Mammary epithelial cell (primary cell): Measurements from ENCODE around the gene BNIP2.

Experiments used
- CTCF ChIP-seq, 2 donors: IDR thresholded peaks in 1 of 2; conservative IDR thresholded peaks in 1 of 2; 2 replicates each; pipeline ENCODE4 v1.5.1; 2011 to 2012; ENCODE audit warnings: inconsistent platforms in 2 of 2, low read length in 2 of 2, mild to moderate bottlenecking in 2 of 2, control low read depth in 1 of 2, low read depth in 1 of 2; ENCODE audit not compliant: insufficient read depth in 1 of 2; ENCODE audit errors: extremely low read depth in 1 of 2
- EZH2 ChIP-seq: IDR thresholded peaks from 2 replicates; pipeline ENCODE4 v1.6.1; 2012; ENCODE audit warnings: low read length, inconsistent platforms, borderline replicate concordance

GRCh38 chr15:59646277-59646676, 42.8 kb downstream of the BNIP2 start:
- TF ChIP-seq CTCF (conservative IDR thresholded peaks at IDR 0.05 in 1 of 2, IDR thresholded peaks at IDR 0.05 in 1 of 2; ENCODE audit: extremely low read depth in 1 of 2, insufficient read depth in 1 of 2, low read depth in 1 of 2, low read length in 2 of 2) (no peak), EZH2 (no peak)
